Right kidney (tissue), 9 donors: ENCODE data around the gene TIAM2.
A peak's percentile ranks its signal among the peaks of the same experiment; 100 is the strongest.
"Not testable (repeated sequence)": the region's sequence is repeated elsewhere in the genome, so short reads cannot be mapped to it uniquely, and the experiment has no call there.

Source experiments
- DNase-seq: peaks from one replicate; pipeline ENCODE4 v3.0.0-alpha.2; 2016
- long read RNA-seq, 8 donors: transcript quantifications; one replicate each; lab custom pipeline, GENCODE V29; 2026

TIAM2 gene
- long read RNA-seq, donor 1, partial matches to known transcripts: 0 of 1 reads
- long read RNA-seq, donor 1, other reads (novel, unspliced or antisense): 0 of 1 reads
- long read RNA-seq, donor 2, partial matches to known transcripts: 0 of 1 reads
- long read RNA-seq, donor 2, other reads (novel, unspliced or antisense): 0 of 1 reads
- long read RNA-seq, donor 3: 0 reads
- long read RNA-seq, donor 4, partial matches to known transcripts: 0 of 3 reads
- long read RNA-seq, donor 4, other reads (novel, unspliced or antisense): 0 of 3 reads
- long read RNA-seq, donor 5: 0 reads
- long read RNA-seq, donor 6, partial matches to known transcripts: 0 of 4 reads
- long read RNA-seq, donor 6, other reads (novel, unspliced or antisense): 0 of 4 reads
- long read RNA-seq, donor 7, partial matches to known transcripts: 0 of 2 reads
- long read RNA-seq, donor 7, other reads (novel, unspliced or antisense): 0 of 2 reads
- long read RNA-seq, donor 8, partial matches to known transcripts: 0 of 2 reads
- long read RNA-seq, donor 8, other reads (novel, unspliced or antisense): 0 of 2 reads

DNA sequence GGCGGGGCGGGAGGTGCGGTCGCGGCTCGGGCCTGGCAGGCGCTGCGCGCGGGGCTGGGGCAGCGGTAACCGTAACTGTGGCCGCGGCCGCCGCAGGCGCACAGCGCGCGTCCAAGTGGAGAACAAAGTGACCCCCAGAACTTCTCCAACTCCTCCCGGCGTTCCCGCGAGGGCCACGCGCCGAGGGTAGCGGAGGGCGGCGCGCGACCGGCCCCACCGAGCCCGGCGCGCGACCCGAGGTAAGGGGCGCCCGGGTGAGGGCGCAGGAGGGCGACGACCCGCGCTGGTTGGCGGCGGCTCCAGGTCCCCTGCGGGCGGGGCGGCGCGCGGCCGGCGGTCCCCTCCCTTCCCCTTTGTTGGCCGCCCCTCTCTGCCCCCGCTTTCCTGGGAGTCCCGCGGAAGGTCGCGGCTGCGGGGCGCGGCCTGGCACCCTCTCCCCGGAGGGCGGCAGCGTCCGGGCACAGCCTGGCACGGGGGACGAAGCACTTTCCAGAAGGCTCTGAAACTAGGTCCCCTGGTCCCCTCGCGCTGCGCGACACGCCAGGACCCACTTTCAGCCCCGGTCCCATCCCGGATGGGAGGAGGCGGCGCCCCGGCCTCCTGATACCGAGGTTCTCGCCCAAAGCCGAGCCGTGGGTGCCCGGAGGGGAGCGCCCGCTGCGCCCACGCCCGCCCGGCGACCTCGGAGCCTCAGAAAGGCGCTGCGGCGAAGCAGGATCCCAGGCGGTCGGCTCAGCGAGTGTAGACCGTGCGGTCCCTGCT lies at the start of gene TIAM2:
Gene TIAM2 (plus strand): TSS at position 62 of the 762 bp plus-strand sequence. CDS start 133,909 bp downstream, outside the sequence.
- DNase-seq: peak; percentile 87

DNA sequence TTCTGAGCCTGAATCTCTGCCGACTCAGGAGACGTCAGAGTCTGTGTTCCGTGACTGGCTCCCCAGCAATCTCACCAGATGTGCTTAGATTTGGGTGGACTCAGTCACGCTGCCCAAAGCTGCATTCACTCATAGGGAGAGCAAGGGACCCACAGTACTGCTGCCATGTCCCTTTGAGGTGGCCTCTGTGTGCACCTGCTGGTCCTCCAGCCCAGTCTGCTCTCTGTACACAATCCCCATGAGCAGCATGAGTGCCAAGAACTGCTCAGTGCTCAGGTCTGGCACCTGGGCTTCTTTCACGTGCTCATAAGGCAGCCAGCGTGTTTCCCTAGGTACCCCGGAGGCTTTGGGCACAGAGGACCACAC lies 44.2 kb upstream of the TIAM2 start:
- no peak for DNase-seq

DNA sequence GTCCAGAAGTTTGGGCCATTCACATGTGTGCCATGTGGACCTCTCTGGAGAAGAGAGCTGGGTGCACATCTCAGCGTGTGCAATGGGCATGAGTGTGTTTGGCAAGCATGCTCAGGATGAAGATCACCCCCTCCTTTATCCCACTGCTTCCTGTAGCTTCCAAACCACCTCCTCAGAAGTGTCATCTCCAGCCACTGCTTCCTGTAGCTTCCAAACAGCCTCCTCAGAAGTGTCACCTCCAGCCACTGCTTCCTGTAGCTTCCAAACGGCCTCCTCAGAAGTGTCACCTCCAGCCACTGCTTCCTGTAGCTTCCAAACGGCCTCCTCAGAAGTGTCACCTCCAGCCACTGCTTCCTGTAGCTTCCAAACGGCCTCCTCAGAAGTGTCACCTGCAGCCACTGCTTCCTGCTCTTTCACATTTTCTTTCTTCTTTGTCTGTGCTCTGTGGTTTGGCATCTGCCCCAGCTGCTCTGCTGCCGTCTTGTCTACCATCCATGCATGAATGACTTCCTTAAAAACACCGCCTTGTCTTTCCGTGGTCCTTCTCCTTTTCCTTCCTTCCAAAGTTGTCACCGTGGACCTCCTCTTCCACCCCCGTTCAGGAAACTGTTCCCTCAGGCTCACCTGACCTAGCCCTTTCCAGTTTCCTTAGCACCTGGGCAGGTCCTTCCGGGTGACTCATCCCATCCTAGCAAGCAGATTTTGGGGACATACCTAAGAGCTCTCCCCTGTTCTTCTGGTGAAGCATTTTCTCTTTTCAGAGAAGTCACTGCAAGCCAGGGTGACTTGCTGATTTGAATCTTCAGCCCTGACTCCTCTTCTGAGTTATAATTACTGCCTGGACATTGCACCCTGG lies 43.5 kb upstream of the TIAM2 start:
- DNase-seq: no peak

DNA sequence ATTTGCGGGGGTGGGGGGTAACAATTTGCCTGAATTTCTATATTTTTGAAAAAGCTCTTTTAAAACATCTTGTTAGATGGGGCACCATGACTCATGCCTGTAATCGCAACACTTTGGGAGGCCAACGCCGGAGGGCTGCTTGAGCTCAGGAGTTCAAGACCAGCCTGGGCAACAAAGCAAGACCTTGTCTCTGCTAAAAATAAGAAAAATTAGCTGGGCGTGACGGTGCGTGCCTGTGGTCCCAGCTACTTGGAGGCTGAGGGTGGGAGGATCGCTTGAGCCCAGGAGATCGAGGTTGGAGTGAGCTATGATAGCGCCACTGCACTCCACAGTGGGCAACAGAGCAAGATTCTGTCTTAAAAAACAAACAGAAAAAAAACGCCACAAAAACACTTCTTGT lies 41.5 kb upstream of the TIAM2 start:
- no peak for DNase-seq

DNA sequence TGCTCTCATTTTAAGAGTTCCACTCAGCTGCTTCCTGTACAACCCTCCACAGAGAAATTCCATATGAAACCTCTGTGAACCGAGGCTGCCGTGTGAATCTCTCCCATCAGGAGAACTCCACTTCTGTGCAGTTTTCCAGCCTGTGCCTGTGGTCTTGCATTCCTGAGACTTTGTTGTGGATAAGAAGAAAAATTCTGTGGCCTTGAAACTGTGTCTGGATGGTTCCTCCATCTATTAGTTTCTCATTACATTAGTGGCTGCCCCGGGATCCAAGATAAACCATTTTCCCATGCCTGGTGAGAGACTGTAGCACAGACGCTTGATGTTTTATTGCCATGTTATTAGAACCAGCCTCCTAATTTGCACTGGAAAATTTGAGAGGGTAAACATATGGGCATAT lies 40.8 kb upstream of the TIAM2 start:
- DNase-seq: no peak

DNA sequence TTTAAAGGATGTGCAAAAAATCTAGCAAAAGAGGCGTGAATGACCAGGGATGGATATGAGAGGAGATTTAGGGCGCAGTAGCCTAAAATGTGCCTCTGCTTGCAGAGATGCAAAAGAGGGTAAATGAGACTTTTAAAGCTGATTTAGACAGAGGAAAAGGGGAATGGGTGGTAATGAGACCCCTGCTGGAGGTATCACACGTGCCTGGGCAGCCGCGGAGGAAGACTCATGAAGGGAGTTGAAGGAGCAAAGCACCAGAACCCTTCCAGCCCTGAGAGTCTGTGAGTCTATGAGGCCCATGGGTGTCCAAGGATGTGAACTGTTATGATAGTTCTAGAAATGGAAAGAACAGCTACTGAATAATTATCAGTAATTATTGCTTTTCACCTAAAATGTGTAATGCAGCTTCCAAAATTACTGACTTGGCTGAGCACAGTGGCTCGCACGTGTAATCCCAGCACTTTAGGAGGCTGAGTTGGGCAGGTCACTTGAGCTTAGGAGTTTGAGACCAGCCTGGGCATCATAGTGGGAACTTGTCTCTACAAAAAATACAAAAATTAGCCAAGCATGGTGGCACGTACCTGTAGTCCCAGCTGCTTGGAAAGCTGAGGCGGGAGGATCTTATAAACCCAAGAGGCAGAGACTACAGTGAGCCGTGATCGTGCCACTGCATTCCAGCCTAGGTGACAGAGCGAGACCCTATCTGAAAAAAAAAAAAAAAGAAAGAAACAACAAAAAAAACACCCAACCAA lies 38.2 kb upstream of the TIAM2 start:
- no peak for DNase-seq

DNA sequence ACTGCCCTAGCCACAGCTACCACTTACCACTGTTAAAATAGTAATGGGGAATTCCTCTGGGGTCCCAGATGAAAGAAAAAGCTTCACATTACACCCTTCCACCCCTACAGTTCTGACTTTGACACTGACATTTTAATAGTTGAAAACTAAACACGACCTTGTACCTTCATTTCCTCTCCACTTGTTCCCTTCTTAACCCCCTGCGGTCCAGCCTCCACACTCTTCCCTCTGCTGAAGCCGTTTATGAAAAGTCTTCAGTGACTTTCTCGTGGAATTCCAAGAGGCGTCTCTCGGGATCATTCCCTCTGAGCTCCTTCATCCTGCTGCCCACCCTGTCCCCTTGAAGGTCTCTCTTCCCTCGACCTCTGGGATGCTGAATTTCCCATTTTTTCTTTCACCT lies 36.6 kb upstream of the TIAM2 start:
- DNase-seq: no peak

DNA sequence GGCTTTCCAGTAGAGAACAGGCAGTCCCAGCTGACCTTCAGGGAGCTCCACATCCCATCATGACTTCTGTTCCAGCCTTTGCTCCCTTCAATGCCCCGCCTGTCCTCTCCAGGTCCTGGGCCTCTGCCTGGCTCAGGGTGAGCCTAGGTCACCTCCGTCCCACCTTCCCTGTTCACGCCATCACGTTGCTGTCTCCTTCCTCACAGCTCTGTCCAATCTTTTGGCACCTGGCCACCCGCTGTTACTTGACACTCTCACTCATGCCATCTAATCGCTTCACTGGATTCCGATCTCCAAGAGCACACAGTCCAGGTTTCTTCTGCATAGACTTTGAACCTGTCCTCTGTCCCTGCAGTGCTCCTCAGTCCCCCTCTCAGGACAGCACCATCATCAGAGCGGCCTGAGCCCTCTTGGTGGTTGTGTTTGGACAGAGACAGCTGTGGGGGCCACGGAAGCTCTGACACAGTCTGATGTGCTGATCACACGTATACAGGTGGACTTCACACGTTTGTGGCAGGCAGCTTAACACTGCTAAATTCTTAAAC lies 34.7 kb upstream of the TIAM2 start:
- DNase-seq: no peak

DNA sequence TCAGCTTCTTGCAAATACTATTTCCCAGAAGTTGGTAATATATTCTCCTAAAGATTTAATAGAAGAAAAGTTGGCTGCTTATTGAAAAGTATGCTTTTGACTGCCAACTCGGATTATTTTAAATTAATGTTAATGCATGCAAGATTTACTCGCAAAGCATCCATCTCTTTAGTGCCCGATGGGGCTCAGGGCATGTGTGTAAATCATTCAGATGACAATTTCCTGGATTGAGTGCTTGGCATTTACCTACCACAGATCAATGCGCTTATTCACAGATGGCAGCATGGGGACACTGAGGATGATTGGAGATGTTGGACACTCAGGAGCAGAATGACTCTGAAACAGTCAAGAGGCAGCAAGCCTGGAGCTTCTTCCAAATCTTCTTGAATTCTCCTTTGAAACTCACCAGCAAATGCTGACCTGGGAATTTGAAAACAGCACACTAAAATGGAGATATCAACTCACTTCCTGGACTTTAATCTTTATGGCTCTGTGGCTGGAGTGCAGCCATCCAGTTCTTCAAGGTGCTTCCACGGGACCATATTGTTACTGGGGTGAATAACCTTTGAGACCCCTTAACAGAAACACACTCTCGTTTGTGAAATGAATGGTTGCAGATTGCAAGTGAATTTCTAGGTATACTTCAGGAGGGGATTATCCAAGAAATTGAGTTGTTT lies 34.1 kb upstream of the TIAM2 start:
- no peak for DNase-seq

DNA sequence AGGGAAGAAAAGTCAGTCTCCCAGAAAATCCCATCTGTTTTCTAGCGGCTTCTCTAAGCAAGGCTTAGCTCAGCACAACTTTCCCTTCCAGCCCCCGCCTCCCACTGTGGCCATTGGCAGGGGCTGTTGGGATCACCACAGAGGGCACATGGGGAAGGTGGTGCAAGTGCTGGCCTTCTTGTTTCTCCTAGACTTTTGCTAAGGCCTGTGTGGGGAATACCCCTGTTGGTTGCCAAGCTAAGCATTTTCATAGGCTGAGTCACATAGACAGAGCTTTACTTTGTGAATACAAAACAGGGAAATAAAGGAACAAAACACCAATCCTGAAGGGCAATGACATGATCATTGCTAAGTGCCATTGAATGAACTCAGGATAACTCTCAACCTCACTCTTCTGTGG lies 32.4 kb upstream of the TIAM2 start:
- DNase-seq: no peak

DNA sequence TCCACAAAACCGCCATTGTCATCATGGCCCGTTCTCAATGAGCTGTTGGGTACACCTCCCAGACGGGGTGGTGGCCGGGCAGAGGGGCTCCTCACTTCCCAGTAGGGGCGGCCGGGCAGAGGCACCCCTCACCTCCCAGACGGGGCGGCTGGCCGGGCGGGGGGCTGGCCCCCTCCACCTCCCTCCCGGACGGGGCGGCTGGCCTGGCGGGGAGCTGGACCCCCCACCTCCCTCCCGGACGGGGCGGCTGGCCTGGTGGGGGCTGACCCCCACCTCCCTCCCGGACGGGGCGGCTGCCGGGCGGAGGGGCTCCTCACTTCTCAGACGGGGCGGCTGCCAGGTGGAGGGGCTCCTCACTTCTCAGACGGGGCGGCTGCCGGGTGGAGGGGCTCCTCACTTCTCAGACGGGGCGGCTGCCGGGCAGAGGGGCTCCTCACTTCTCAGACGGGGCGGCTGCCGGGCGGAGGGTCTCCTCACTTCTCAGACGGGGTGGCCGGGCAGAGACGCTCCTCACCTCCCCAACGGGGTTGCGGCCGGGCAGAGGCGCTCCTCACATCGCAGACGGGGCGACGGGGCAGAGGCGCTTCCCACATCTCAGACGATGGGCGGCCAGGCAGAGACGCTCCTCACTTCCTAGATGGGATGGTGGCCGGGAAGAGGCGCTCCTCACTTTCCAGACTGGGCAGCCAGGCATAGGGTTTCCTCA lies 28.9 kb upstream of the TIAM2 start:
- DNase-seq: not testable (repeated sequence)

DNA sequence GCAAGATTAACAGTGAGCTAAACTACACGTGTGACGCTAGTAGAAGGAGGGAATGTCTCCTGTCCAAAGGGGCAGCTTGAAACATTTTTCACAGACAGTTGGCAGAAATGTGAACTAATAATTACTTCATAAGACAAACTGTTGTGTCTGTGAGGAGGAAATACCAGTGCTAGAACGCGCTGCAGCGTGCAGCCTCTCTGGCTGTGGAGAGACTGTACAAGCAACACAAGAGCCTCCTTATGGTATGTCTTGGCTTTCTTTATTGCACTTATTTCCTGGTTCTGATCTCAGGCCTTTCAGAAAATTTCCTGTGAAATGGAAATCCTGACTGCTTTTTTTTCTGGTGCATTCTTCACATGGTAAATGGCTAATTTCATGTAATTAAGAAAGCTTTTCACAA lies 25.3 kb upstream of the TIAM2 start:
- no peak for DNase-seq

DNA sequence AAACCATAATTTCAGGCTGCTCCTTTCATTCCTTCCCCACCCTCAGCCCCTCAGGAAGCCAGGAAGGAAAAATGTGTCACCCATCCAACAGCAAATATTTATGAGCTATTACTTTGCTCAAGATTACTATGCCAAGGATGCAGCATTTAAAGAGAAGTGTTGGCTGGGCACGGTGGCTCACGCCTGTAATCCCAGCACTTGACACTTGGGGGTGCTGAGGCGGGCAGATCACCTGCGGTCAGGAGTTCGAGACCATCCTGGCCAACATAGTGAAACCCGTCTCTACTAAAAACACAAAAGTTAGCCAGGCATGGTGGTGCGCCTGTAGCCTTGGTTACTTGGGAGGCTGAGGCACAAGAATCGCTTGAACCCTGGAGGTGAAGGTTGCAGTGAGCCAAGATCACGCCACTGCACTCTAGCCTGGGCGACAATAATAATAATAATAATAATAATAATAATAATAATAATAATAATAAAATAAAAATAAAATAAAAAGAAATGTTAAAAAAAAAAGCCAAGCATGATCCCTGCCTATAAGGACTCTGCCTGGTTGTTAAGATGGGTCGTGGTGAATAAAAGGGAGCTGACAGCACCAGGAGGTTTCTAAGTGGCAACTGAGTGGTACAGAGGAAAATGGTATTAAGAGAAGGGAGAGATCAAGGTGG lies 20.5 kb upstream of the TIAM2 start:
- no peak for DNase-seq

DNA sequence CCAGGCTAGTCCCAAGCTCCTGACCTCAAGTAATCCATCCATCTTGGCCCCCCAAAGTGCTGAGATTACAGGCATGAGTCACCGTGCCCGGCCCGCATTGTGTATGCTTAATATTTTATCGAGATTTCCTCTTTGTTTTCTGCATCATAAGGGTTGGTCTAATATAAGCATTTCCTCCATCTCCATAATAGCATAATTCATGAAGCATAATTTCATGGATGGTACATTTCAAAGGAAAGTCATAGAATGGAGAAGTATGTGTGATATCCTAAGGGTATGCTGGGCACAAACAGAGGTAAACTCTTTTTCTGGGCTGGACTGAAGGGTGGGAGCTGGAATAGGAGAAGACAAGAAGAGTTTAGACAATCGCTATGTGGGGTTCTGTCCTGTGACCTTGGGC lies 17.5 kb upstream of the TIAM2 start:
- DNase-seq: no peak

DNA sequence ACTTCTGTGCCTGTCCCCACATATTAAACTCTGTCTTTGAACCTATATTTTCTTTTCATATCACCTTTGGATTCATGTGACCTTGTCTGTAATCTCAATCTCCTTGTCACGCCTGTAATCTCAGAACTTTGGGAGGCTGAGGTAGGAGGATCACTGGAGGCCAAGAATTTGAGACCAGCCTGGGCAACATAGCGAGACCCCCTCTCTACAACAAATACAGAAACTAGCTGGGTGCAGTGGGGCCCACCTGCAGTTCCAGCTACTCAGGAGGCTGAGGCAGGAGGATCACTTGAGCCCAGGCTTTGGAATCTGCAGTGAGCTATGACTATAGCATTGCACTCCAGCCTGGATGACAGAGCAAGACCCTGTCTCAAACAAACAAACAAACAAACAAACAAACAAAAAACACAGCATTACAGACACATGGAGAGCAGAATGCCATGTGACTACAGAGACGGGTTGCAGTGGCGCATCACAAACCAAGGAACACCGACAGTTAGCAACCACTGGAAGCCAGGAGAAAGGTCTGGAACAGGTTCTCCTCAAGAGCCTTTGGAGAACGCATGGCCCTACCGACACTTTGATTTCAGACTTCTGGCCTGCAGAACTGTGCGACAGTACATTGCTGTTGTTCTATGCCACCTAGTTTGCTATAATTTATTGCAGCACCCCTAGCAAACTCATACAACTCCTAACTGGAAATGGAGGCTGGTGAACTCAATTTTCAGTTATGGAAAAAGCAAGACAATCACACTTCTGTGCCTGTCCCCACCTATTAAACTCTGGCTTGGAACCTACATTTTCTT lies 14.6 kb upstream of the TIAM2 start:
- no peak for DNase-seq

DNA sequence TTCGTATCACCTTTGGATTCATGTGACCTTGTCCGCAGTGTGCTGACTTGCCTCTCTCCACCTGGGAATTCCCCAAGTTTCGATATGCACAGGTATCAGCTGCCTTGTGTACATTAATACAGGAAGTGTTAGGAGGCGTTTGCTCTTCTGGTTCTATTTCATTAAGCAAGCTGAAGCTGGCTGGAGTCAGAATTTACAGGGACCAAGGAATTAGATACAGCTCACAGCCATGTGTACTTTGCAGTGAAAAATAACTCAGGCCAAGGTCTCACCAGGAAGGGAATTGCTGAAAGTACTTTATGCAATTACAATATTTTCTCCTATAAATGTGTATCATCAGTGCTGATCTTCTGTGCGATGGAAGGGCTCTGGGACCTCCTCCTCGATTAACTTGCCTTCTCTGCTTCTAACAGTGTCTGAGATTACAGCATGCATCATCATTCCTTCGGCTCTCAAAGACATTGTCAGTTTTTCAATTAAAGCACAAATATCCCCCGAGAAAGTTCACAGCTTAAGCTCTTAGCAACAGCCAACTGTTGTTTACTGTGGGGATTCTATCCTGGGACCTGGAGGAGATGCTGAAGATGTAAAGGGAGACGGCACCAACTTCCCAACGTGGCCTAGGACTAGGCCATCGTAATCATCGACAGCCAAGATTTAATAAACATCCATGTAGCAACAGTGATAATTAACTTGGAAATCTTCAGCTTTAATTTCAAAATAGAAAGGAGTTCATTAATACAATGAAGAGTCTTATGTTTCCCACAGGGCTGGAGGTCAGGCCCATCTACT lies 13.8 kb upstream of the TIAM2 start:
- no peak for DNase-seq

DNA sequence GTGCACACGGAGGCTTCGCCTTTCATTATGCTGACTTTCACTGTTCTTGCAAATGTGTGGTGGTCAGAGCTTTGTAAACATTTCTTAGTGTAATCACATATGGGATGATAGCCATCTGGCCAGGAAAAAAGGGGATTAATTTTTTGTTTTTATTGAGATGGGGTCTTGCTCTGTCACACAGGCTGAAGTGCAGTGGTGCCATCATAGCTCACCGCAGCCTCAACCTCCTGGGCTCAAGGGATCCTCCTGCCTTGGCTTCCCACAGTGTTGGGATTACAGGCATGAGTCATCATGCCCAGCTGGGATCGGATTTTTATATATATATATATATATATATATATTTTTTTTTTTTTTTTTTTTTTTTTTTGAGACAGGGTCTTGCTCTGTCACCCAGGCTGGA lies 11.0 kb upstream of the TIAM2 start:
- no peak for DNase-seq

DNA sequence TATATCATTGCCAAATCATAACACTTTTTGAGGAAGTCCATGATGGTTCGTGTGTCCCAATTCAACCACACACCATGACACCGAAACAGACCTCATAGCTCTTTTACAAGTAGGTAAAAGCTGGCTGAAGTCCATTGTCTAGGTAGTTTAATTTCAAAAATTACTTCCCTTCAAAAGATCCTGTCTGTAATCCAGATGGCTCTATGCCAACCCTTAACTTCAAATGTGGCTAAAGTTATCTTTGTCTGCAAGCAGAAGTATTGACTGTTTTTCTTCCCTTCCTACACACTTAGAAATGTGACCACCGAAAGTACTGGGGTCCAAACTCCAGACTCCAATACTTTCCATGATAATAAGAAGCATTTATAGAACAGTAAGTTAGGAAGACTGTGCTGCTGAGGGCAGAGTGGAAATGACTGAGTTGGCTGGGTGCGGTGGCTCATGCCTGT lies 8.3 kb upstream of the TIAM2 start:
- DNase-seq: no peak
